Tibial nerve (tissue), 4 donors: ENCODE results near the gene RAB33A.

Experiments used
- CTCF ChIP-seq, 5 experiments: fragments of 200-600 bp in 3 of 5; fragments of 450-650 bp in 2 of 5; sonication (generic) in 3 of 5; IDR thresholded peaks; one replicate each; pipeline ENCODE4 v1.5.1; 2016 to 2019; ENCODE audit warnings: antibody characterized with exemption in 5 of 5, mild to moderate bottlenecking in 3 of 5, moderate library complexity in 2 of 5
- EP300 ChIP-seq, 2 donors: sonication (generic); formaldehyde crosslinking; IDR thresholded peaks; one replicate each; pipeline ENCODE4 v1.6.1; 2017; ENCODE audit warnings: antibody characterized with exemption in 2 of 2, mild to moderate bottlenecking in 1 of 2
- POLR2A ChIP-seq, 2 donors: fragments of 450-650 bp; IDR thresholded peaks; one replicate each; pipeline ENCODE4 v1.6.1; 2017; ENCODE audit warnings: antibody characterized with exemption in 2 of 2, mild to moderate bottlenecking in 2 of 2, moderate library complexity in 2 of 2

- no peak for TF ChIP-seq POLR2A (IDR thresholded peaks at IDR 0.05)
- no peak for TF ChIP-seq CTCF (IDR thresholded peaks at IDR 0.05)
- no peak for TF ChIP-seq EP300 (IDR thresholded peaks at IDR 0.05)
Measured at GRCh38 chrX:130170752-130171445, 863 bp upstream of the RAB33A start.
